Jurkat, Clone E6-1 (cell line): ENCODE data around the gene GOLGA6A.
A peak's percentile ranks its signal among the peaks of the same experiment; 100 is the strongest.
"Not testable (repeated sequence)": the region's sequence is repeated elsewhere in the genome, so short reads cannot be mapped to it uniquely, and the experiment has no call there.

Experiments used
- DNase-seq: peaks from one replicate; pipeline ENCODE4 v3.0.0-alpha.2; 2011; ENCODE audit warnings: low read depth, low spot score
- H3K4me3 ChIP-seq: 2 replicates; pipeline ENCODE4 v1.5.1; 2011; ENCODE audit warnings: mild to moderate bottlenecking, low read length, control low read depth, moderate library complexity

The GOLGA6A gene

DNA sequence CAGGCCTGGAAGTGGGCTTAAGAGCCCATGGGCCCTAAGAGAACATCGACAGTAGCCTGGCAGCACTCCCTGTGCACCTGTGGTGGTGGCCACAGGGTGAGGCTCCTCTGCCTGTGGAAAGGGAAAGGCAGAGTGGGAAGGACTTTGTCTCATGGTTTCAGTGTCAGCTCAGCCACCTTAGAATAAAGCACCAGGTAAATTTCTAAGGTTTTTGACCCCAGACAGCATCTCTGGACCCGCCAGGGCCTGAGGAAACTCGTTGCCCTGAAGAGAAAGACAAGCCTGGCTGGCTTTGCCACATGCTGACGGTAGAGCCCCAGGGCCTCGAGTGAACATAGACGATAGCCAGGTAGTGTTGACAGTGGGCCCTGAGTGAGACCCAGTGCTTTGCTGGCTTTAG, 22.1 kb downstream of the GOLGA6A start:
- H3K4me3 ChIP-seq: no peak overlapping the region
- DNase-seq: no peak

- H3K4me3 ChIP-seq: not testable (repeated sequence)
- peak; percentile 28 for DNase-seq
Observed at GRCh38 chr15:74059050-74059833, 23.1 kb downstream of the GOLGA6A start.

DNA sequence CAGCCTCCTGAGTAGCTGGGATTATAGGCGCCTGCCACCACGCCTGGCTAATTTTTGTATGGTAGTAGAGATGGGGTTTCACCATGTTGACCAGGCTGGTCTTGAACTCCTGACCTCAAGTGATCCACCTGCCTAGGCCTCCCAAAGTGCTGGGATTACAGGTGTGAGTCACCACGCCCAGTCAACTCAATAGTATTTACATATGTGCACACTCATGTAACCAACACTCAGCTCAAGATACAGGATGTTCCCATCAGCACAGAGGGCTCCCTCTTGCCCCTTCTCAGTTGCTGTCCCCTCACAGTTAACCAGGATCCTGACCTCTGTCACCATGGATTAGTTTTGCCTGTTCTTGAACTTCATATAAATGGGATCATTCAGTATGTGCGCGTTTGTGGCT, 26.0 kb downstream of the GOLGA6A start:
- not testable (repeated sequence) for DNase-seq, H3K4me3 ChIP-seq

- no peak for DNase-seq
- no peak overlapping the region for H3K4me3 ChIP-seq
Observed at GRCh38 chr15:74055804-74056203, 26.5 kb downstream of the GOLGA6A start.

GRCh38 chr15:74053941-74054529, 28.3 kb downstream of the GOLGA6A start:
- DNase-seq: peak; percentile 72
- H3K4me3 ChIP-seq: no peak overlapping the region

DNA sequence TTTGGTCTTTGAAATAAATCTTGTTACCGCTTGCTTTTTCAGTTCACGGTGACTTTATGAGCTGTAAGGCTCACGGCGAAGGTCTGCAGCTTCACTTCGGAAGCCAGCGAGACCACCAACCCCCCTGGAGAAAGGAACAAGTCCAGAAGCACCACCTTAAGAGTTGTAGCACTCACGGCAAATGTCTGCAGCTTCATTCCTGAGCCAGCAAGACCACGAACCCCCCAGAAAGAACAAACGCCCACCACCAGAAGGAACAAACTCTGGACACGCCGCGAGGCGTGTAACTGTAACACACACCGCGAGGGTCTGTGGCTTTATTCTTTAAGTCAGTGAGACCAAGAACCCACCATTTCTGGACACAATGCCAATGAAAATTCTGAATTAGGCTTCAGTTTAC, 28.8 kb downstream of the GOLGA6A start:
- H3K4me3 ChIP-seq: no peak overlapping the region

GRCh38 chr15:74052271-74053260, 29.8 kb downstream of the GOLGA6A start:
- not testable (repeated sequence) for DNase-seq, H3K4me3 ChIP-seq

More for the DNA sequence above, 28.8 kb downstream of the GOLGA6A start:
- DNase-seq: no peak

GRCh38 chr15:74050556-74051234, 31.7 kb downstream of the GOLGA6A start:
- no peak overlapping the region for H3K4me3 ChIP-seq
- DNase-seq: no peak

DNA sequence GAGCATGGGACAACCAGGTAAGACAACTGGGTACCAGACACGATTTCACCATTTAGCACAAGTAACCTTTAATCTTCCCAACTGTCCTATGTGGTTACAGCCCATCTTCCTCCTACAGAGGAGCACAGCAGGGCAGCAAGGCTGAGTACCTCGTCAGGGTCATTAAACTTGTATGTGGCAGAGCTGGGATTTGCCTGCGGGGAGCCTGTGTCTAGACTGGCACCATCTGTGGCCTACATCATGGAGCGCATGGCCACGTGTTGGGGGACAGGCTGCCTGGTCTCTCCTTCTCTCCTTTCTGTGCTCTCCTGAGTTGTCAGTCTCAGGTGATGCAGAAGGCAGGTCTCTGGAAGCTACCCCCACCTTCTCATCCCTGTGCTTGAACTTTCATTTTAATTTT, 32.2 kb downstream of the GOLGA6A start:
- H3K4me3 ChIP-seq: no peak overlapping the region
- DNase-seq: no peak

DNA sequence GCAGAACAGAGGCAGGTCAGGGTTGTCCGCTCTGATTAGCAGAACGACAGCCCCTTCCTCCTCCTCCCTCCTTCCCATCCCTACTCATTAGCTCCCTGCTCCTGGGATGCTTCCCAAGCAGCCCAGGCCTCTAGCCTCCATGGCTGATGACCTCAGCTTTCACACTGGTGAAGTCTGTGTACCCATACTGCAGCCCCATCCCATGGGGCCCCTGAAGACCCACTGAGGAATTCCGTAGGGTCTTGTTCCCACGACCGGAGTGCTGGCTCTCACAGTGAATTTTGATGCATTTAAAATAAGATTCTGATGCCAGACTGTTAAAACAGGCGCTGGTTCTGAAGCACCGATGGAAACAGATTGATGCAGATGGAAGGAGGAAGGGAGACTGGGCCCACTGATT, 36.1 kb downstream of the GOLGA6A start:
- H3K4me3 ChIP-seq: no peak overlapping the region
- DNase-seq: no peak

DNA sequence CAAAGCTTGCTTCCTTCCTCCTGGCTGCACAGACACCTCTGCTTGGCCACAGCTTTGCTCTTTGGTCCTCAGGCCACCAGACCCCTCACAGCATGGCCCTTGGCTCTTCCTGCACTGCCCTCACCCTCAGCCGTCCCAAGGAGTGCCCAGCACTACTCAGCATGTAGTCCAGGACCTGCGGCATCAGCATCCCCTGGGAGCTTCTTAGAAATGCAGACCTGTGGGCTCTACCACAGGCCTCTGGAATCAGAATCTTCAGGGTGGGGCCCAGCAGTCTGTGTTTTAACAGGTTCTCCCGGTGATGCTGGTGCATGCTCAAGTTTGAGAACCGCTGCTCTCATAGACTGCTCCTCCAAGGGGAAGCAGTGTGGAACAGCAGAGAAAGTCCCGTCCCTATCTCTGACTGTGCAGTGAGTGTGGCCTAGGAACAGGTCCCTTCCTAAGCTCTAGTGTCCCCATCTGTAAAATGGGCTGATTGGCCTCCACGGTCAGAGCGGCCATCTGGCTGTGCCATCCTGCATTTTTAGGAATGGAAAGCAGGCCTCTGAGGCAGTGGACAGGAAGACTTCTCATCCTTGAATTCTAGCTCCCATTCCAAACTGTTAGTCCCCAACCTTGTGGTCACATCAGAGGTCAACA, 36.6 kb downstream of the GOLGA6A start:
- no peak overlapping the region for H3K4me3 ChIP-seq

GRCh38 chr15:74045184-74045583, 37.2 kb downstream of the GOLGA6A start:
- H3K4me3 ChIP-seq: no peak overlapping the region

More for the DNA sequence above, 36.6 kb downstream of the GOLGA6A start:
- DNase-seq: no peak

GRCh38 chr15:74044267-74045110, 37.9 kb downstream of the GOLGA6A start:
- no peak overlapping the region for H3K4me3 ChIP-seq
- no peak for DNase-seq

More at GRCh38 chr15:74045184-74045583, 37.2 kb downstream of the GOLGA6A start:
- no peak for DNase-seq

- DNase-seq: no peak
- no peak overlapping the region for H3K4me3 ChIP-seq
Observed at GRCh38 chr15:74043425-74044266, 38.7 kb downstream of the GOLGA6A start.

DNA sequence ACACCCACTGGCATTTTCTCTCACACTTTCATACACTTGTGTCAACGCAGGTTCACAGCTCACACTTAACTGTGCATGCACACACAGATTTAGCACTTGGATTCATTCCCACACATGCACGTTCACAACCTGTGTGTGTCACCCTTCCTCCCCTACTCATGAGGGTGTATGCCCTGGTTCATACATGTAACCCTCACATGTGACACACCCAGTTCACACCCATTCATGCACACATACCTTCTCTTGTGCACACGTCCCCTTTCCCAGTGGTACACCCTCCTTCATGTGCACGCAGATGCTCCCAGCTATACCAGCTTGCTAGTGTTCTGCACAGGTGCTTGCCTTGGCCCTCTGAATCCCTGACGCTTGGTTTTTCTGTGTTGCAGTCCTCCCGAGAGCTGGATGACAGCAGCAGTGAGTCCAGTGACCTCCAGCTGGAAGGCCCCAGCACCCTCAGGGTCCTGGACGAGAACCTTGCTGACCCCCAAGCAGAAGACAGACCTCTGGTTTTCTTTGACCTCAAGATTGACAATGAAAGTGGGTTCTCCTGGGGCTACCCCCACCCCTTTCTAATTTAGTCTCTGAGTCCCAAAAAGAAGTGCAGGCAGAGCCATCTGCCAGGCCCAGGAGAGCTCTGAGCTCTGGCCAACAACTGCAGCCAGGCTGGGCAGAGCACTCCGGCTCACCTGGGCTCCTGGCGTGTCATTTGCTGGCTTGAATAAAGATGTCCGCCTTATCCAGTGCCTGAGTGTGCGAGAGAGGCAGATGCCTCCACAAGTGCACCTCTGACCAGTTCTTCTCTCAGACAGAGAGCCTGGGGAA, 39.5 kb downstream of the GOLGA6A start:
- DNase-seq: no peak
- no peak overlapping the region for H3K4me3 ChIP-seq

- H3K4me3 ChIP-seq: no peak overlapping the region
- no peak for DNase-seq
Observed at GRCh38 chr15:74041777-74042435, 40.4 kb downstream of the GOLGA6A start.
